HG03103 (cell line): ENCODE data around the gene BUB3.
A peak's percentile ranks its signal among the peaks of the same experiment; 100 is the strongest.
"Not testable (repeated sequence)": the region's sequence is repeated elsewhere in the genome, so short reads cannot be mapped to it uniquely, and the experiment has no call there.

Source experiments
- ATAC-seq: cut with Tn5 transposase; IDR thresholded peaks from one replicate; pipeline ENCODE4 v1.9.1; 2021; ENCODE audit warnings: low read depth; ENCODE audit not compliant: unreplicated experiment

BUB3 gene

DNA sequence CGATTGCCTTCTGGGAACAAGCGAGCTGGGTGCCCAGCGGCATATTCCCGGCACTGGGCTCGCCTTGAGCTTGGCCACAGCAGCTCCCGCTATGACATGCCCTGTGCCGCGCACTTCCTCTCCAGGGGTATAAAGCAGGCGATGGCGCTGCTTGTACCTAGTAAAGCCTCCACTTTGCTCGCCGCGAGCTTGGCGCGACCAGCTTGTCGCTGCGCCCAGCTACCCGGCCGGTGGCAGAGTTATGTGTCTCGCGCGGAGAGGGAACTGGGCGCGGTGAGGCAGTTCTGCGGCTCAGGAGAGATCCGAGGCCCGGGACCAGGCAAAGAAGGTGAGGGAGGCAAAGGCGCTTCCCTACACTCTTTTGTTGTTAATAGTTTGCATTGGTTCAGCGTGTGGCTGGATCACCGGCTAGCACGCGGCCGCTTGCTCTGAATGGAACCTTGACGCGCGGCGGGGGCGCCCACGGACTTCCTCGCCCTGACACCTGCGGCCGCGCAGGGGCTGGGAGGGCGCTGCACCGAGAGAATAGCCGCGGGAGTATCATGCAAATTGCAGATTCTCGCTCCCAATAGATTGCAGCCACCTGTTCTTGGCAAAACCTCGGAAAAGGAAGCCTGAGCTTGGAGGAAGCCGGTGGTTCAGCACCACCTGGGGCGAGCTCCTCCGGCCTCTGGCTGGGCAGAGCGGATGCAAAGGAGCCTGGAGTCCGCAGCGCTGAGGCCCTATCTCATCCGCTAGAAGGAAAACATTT is 3.0 kb upstream of the BUB3 start:
- no peak for ATAC-seq

DNA sequence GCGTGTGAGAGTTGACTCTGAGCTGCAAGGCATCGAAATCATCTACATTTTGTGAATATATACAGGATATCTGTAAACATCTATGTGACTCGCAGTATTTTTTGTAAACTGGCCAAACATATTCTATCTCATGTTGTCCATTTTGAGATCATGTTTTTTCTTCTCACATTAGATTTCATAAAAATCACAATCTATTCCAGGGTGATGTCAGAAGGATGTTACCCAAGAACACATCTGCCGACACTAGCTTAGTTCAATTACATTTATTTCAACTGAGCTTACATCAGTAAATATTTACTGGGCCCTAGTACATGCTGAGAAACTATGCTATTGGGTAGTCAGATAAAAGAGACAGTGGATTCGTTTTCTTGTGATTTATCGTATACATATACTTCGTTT is 2.5 kb upstream of the BUB3 start:
- no peak for ATAC-seq

DNA sequence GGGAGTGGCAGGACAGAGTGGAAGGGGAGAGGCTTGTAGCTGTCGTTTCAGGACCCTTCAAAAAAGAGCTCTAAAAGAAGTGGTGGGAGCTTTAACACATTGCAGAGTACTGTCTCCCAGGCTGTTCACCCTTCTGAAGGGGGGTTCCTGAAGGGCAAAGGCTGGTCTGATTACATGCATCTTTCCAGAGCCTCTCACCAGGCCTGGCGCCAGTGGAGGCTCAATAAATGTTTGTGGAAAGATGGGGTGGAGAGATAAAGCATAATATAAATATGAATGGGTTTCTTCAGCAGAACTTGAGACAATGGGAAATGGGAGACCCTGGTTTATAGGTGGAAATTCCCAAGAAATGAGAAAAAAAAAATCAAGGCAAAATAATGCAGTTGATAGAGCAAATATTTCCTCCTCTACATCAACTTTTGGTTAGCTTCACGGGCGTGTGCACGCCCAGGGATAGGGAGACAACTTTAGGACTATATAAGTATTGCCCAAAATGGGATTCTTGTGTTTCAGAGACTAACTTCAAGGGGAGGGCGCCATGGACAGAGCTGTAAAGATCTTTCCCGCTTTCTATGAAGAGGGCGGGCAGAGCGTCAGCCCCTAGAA is 613 bp upstream of the BUB3 start:
- no peak for ATAC-seq

- peak; percentile 25 for ATAC-seq
Measured at GRCh38 chr10:123154711-123155505, 706 bp downstream of the BUB3 start.

DNA sequence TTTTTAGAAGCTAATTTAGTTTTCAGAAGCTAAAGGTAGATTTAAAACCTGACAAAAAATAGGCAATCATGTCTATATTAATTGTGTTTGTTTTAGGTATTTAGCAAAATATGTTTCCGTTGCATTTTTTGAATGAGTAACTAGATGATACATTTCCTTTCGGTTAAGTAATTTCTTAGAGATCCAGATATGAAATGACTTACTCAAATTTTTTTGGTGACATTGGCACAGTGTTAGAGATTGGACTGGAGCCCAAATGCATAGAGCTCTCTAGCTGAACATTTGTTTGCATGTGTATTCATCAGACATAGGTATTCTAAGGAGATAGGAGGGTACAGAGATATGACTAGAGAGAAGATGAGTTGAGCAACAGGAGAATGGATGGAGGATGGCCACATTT is 1.9 kb downstream of the BUB3 start:
- ATAC-seq: no peak

DNA sequence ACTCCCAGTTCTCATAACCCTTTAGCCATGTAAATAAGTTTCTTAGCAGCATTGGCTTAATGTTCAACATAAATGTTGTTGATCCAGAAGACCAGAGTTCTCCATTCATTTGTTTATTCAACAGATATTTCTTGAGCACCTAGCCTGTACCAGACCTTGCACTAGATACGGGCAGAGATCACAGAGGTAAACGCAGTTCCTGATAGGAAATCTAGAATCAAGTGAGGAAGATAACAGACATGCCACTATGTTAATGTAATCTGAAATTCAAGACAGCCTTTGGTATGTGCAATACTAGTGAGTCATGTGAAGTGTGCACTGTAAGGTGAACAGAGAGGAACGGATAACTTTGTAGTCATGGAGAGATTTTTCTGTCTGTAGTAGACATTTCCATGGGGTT is 3.0 kb downstream of the BUB3 start:
- no peak for ATAC-seq

GRCh38 chr10:123158682-123159081 is 4.5 kb downstream of the BUB3 start:
- no peak for ATAC-seq

DNA sequence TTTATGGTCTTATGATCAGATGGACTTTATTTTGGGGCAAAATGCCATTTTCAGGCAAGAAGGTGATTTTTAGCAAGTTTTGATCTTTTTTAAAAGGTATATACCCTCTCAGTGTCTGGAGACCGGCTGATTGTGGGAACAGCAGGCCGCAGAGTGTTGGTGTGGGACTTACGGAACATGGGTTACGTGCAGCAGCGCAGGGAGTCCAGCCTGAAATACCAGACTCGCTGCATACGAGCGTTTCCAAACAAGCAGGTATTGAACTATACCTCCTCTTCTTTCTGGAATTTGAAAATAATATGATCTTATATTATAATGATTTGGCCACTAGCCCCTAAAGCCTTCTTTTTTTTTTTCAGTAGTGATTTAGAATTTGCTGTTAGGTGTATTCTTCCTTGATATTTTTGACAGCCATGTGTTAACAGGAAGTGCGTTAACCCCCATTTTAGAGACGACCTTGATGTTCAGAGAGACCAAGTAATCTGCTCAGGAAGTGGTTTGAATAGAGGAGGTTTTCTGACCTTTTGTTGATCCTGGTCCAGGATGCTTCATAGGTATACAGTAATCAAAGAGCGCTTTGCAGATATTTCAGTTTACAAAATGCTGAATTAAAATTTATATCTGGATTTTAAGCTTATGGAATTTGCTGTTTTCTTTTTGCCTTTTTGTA is 6.2 kb downstream of the BUB3 start:
- ATAC-seq: no peak

DNA sequence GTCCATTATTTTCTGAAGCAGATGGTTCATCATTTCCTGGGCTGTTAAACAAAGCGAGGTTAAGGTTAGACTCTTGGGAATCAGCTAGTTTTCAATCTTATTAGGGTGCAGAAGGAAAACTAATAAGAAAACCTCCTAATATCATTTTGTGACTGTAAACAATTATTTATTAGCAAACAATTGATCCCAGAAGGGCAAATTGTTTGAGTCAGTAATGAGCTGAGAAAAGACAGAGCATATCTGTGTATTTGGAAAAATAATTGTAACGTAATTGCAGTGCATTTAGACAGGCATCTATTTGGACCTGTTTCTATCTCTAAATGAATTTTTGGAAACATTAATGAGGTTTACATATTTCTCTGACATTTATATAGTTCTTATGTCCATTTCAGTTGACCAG is 10.1 kb downstream of the BUB3 start:
- no peak for ATAC-seq

DNA sequence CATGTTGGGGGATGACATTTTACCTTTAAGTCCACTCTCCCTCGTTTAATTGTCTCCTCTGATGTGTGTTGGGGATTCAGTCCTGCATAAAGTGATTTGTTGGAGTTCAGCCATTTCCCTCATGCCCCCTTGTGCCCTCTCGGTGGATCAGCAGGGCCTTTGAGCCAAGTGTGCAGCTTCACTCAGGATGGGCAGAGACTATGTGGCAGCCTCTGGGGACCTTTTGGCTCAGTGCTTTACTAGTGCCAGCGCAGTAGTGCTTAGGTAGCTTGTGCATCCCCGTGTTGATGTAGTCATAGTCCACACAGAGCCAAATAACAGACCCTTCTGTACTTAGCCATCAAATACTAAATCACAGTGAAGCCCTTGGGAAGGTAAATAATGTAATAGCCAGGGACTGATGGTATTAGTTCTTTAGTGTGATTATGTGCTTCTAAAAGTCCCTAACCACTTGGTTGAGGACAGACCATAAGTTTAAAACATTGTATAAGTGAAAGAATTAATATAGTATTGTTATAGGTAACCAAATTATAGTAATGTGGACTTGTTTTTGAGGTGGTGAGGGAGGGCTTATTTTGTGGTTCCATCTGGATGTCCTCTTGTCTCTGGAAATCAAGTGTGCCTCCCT is 11.4 kb downstream of the BUB3 start:
- ATAC-seq: no peak

- no peak for ATAC-seq
Measured at GRCh38 chr10:123166618-123167017, 12.4 kb downstream of the BUB3 start.

DNA sequence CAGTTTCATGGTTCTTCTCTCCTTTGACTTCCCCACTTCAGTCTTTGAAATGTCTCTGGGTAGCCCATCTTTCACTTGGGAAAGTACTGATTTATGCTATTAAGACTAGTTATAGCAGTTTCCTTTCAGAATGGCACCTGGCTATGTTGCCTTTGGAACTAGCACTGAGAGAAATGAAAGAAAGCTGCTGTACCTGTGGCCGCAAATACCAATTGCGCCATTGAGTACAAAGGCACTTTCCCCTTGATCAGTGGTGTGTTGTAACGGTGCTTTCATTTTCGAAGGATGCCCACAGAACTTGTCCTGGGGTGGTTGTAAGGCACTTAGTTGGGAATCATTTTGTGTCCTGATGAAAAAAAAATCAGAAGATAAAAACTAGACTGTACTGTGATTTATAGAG is 16.8 kb downstream of the BUB3 start:
- no peak for ATAC-seq

DNA sequence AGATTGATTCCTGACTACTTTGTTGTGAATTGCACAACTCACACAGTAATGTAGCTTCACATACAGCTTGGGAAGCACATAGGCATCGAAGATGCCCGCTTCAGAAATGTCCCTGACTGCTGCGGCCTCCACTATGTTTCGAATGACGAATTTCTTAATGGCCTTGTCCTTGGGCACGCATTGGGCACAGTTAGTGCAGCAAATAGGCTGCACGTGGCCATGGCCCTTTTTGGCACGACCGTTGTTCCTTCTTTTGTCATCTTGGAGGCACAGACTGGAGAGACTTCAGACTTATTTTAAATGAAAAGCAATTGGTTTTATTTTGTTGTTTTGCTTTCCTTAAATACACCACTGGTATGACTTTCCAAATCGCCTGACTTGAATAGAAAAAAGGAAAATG is 17.4 kb downstream of the BUB3 start:
- not testable (repeated sequence) for ATAC-seq

GRCh38 chr10:123175389-123176387 is 21.5 kb downstream of the BUB3 start:
- no peak for ATAC-seq

- not testable (repeated sequence) for ATAC-seq
Measured at GRCh38 chr10:123178390-123178789, 24.2 kb downstream of the BUB3 start.

DNA sequence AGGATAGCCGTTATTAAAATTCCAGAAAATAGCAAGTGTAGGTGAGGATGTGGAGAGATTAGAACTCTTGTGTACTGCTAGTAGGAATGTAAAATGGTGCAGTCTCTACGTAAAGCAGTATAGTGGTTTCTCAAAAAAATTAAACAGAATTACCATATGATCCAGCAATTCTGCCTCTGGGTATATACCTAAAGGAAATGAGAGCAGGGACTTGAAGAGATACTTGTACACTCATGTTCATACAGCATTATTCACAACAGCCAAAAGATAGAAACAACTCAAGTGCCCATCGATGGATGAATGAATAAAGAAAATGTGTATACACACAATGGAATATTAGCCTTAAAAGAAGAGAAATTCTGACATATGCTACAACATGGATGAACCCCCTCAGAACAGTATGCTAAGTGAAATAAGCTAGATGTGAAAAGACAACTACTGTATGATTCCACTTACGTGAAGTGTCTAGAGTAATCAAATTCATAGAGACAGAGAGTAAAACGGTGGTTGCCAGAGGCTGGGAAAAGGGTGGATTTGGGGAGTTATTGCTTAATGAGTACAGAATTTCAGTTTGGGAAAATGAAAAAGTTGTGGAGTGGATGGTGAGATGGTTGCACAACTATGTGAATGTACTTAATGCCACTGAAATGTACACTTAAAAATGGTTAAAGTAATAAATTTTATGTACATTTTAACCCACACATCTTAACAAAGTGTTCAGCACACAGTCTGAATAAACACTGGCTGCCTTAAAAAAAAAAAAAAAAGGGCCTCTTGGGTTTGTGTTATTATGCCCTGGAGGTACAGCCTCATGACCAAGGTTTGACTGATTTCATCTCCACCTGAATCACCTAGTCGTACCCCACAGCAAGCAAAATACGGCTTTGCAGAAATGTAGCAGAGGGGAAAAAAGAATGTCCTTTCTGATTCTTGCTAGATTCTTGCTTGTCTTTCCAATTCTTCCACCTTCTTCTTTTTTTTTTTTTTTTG is 26.2 kb downstream of the BUB3 start:
- no peak for ATAC-seq

DNA sequence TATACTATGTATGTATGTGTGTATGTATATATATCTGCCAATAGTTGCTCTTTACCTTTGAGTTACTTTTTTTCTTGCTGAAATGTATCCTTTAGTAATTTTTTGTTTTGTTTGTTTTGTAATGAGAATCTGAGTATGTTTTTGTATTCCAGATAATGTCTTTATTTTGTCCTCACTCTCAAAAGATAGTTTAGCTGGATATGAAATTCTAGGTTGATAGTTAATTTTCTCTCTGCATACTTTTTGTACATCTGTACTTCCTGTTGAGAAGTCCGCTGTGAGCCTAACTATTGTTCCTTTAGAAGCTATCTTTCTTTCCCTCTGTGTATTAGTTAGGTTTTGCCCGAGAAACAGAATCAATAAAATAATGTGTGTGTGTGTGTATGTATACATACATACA is 29.5 kb downstream of the BUB3 start:
- no peak for ATAC-seq

DNA sequence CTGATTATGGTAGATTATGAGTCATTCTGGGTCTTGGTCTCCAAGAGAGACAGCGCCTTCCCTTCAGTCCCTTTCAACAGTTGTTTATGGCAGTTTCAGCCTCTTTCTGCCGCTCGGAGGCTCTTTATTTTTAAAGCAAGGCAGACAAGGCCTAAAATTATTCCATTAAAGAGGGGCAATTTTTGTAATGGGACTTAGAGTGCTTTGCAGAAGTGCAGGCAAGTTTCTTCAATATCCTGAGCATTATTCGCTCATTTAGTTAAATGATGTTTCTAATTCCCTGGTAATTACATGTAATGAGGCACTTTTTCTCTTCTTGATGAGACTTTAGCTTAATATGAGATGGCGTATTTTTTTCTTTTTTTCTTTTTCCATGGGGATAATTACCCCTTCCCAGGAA is 33.6 kb downstream of the BUB3 start:
- ATAC-seq: no peak
